ENCODE measurements around the gene PRSS48.
"Not testable (repeated sequence)": the region's sequence is repeated elsewhere in the genome, so short reads cannot be mapped to it uniquely, and the experiment has no call there.

The PRSS48 gene

DNA sequence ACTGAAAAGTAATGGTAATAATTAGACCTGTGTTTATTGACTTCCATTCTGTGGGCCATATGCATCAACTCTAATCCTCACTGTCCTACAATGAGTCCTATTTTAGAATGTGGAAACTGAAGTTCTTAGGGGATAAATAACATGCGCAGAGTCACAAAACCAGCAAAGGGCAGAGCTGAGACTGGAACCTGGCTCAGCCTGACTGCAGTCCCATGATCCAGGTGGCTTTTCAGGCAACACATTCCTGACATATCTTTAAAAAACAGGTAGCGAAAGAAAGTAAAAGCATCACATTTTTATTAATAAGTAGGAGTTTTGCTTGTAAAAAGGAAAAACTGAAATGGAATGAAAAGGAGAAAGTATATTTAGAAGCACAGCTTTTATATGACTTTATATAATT is 34.7 kb upstream of the PRSS48 start:
- no peaks in the 10 kb centered on the region for H3K9me3 Mint-ChIP-seq
- H3K4me3 Mint-ChIP-seq: no peak overlapping the region
- peaks cover 11% of the 10 kb centered on the region for H3K4me1 Mint-ChIP-seq
- no peak overlapping the region for H3K27ac Mint-ChIP-seq
- TF ChIP-seq, protein P1, sequence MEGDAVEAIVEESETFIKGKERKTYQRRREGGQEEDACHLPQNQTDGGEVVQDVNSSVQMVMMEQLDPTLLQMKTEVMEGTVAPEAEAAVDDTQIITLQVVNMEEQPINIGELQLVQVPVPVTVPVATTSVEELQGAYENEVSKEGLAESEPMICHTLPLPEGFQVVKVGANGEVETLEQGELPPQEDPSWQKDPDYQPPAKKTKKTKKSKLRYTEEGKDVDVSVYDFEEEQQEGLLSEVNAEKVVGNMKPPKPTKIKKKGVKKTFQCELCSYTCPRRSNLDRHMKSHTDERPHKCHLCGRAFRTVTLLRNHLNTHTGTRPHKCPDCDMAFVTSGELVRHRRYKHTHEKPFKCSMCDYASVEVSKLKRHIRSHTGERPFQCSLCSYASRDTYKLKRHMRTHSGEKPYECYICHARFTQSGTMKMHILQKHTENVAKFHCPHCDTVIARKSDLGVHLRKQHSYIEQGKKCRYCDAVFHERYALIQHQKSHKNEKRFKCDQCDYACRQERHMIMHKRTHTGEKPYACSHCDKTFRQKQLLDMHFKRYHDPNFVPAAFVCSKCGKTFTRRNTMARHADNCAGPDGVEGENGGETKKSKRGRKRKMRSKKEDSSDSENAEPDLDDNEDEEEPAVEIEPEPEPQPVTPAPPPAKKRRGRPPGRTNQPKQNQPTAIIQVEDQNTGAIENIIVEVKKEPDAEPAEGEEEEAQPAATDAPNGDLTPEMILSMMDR (IDR thresholded peaks at IDR 0.05; ENCODE audit: unreplicated experiment in 3 of 3): no peak
- no peaks in the 10 kb centered on the region for H3K36me3 Mint-ChIP-seq (ENCODE audit: low read depth)
- no peaks in the 10 kb centered on the region for H3K27me3 Mint-ChIP-seq (ENCODE audit: low read depth)

GRCh38 chr4:151246742-151247141 is 30.2 kb upstream of the PRSS48 start:
- Mint-ChIP-seq H3K27me3 (ENCODE audit: low read depth) (no peaks in the 10 kb centered on the region), H3K27ac (no peak overlapping the region), H3K9me3 (no peaks in the 10 kb centered on the region), H3K4me3 (no peak overlapping the region), H3K4me1 (peaks cover 6% of the 10 kb centered on the region), H3K36me3 (ENCODE audit: low read depth) (no peaks in the 10 kb centered on the region)
- TF ChIP-seq, protein P1 (IDR thresholded peaks at IDR 0.05; ENCODE audit: unreplicated experiment in 3 of 3): no peak

- Mint-ChIP-seq H3K4me1 (peaks cover 6% of the 10 kb centered on the region), H3K27ac (no peak overlapping the region), H3K9me3 (no peaks in the 10 kb centered on the region), H3K27me3 (ENCODE audit: low read depth) (no peaks in the 10 kb centered on the region), H3K36me3 (ENCODE audit: low read depth) (no peaks in the 10 kb centered on the region), H3K4me3 (no peak overlapping the region)
- TF ChIP-seq, protein P1 (IDR thresholded peaks at IDR 0.05; ENCODE audit: unreplicated experiment in 3 of 3): no peak
These were observed 29.6 kb upstream of the PRSS48 start for GRCh38 chr4:151247395-151247794.

GRCh38 chr4:151248519-151248918 is 28.4 kb upstream of the PRSS48 start:
- H3K9me3 Mint-ChIP-seq: no peaks in the 10 kb centered on the region
- H3K36me3 Mint-ChIP-seq (ENCODE audit: low read depth): no peaks in the 10 kb centered on the region
- no peak overlapping the region for H3K4me3 Mint-ChIP-seq
- TF ChIP-seq, protein P1 (IDR thresholded peaks at IDR 0.05; ENCODE audit: unreplicated experiment in 3 of 3): no peak
- H3K4me1 Mint-ChIP-seq: peaks cover 1% of the 10 kb centered on the region
- no peak overlapping the region for H3K27ac Mint-ChIP-seq
- no peaks in the 10 kb centered on the region for H3K27me3 Mint-ChIP-seq (ENCODE audit: low read depth)

GRCh38 chr4:151250706-151251105 is 26.3 kb upstream of the PRSS48 start:
- H3K4me1 Mint-ChIP-seq: no peaks in the 10 kb centered on the region
- H3K27ac Mint-ChIP-seq: no peak overlapping the region
- no peaks in the 10 kb centered on the region for H3K27me3 Mint-ChIP-seq (ENCODE audit: low read depth)
- H3K36me3 Mint-ChIP-seq (ENCODE audit: low read depth): no peaks in the 10 kb centered on the region
- H3K9me3 Mint-ChIP-seq: no peaks in the 10 kb centered on the region
- H3K4me3 Mint-ChIP-seq: no peak overlapping the region
- TF ChIP-seq, protein P1 (IDR thresholded peaks at IDR 0.05; ENCODE audit: unreplicated experiment in 3 of 3): no peak

GRCh38 chr4:151251603-151252304 is 25.2 kb upstream of the PRSS48 start:
- TF ChIP-seq, protein P1 (IDR thresholded peaks at IDR 0.05; ENCODE audit: unreplicated experiment in 3 of 3): no peak

DNA sequence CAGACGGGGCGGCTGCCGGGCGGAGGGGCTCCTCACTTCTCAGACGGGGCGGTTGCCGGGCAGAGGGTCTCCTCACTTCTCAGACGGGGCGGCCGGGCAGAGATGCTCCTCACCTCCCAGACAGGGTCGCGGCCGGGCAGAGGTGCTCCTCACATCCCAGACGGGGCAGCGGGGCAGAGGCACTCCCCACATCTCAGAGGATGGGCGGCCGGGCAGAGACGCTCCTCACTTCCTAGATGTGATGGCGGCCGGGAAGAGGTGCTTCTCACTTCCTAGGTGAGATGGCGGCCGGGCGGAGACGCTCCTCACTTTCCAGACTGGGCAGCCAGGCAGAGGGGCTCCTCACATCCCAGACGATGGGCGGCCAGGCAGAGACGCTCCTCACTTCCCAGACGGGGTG is 21.7 kb upstream of the PRSS48 start:
- not testable (repeated sequence) for H3K4me3 Mint-ChIP-seq; H3K27ac Mint-ChIP-seq; H3K9me3 Mint-ChIP-seq; H3K27me3 Mint-ChIP-seq (ENCODE audit: low read depth); H3K4me1 Mint-ChIP-seq
- H3K36me3 Mint-ChIP-seq (ENCODE audit: low read depth): peaks cover 17% of the 10 kb centered on the region

More at GRCh38 chr4:151251603-151252304, 25.2 kb upstream of the PRSS48 start:
- Mint-ChIP-seq H3K36me3 (ENCODE audit: low read depth) (peaks cover 5% of the 10 kb centered on the region), H3K27ac (no peak overlapping the region), H3K9me3 (no peaks in the 10 kb centered on the region), H3K27me3 (ENCODE audit: low read depth) (no peaks in the 10 kb centered on the region), H3K4me3 (no peak overlapping the region), H3K4me1 (no peaks in the 10 kb centered on the region)

- H3K36me3 Mint-ChIP-seq (ENCODE audit: low read depth): peaks cover 17% of the 10 kb centered on the region
- H3K4me3 Mint-ChIP-seq; H3K9me3 Mint-ChIP-seq; H3K4me1 Mint-ChIP-seq; H3K27ac Mint-ChIP-seq; H3K27me3 Mint-ChIP-seq (ENCODE audit: low read depth): not testable (repeated sequence)
These were observed 21.3 kb upstream of the PRSS48 start for GRCh38 chr4:151255680-151256079.

Data from nephron (organoid).